HCT116 (cell line): ENCODE measurements around the gene SHISA4.

Experiments used
- EGR1 ChIP-seq: IDR thresholded peaks from 2 replicates; pipeline ENCODE4 v1.6.1; 2012; ENCODE audit warnings: low read depth
- EZH2 ChIP-seq: fragments of 200-600 bp; sonication (generic); IDR thresholded peaks from 2 replicates; pipeline ENCODE4 v1.6.1; 2017; ENCODE audit warnings: antibody characterized with exemption, mixed run types
- EZH2phosphoT487 ChIP-seq: fragments of 200-600 bp; IDR thresholded peaks from 2 replicates; pipeline ENCODE4 v1.6.1; 2018; ENCODE audit warnings: antibody characterized with exemption, borderline replicate concordance
- POLR2A ChIP-seq: IDR thresholded peaks from 2 replicates; pipeline ENCODE4 v1.7.0; 2011; ENCODE audit warnings: borderline replicate concordance; ENCODE audit not compliant: insufficient read depth, insufficient read length; ENCODE audit errors: extremely low read depth
- POLR2AphosphoS5 ChIP-seq: IDR thresholded peaks from 2 replicates; pipeline ENCODE4 v1.6.1; 2011; ENCODE audit warnings: mild to moderate bottlenecking, low read depth, low read length, moderate library complexity
- RAD21 ChIP-seq: IDR thresholded peaks from 2 replicates; pipeline ENCODE4 v1.6.1; 2012; ENCODE audit warnings: low read depth, mild to moderate bottlenecking
- SP1 ChIP-seq: IDR thresholded peaks from 2 replicates; pipeline ENCODE4 v1.6.1; 2012; ENCODE audit warnings: low read depth
- SRF ChIP-seq: IDR thresholded peaks from 2 replicates; pipeline ENCODE4 v1.6.1; 2012; ENCODE audit warnings: low read depth
- TCF7L2 ChIP-seq: IDR thresholded peaks from 2 replicates; pipeline ENCODE4 v1.7.0; 2011; ENCODE audit warnings: borderline replicate concordance, inconsistent platforms; ENCODE audit not compliant: insufficient read depth, insufficient read length; ENCODE audit errors: extremely low read depth
- TF ChIP-seq, protein P1 (sequence below), 3 experiments: fragments of 200-600 bp in 1 of 3; sonication (generic) in 1 of 3; IDR thresholded peaks in 2 of 3; conservative IDR thresholded peaks in 1 of 3; 2 replicates each; pipeline ENCODE4 v1.5.1; 2012 to 2017; ENCODE audit warnings: low read depth in 2 of 3, low read length in 2 of 3, antibody characterized with exemption in 1 of 3, borderline replicate concordance in 1 of 3, control low read depth in 1 of 3, mild to moderate bottlenecking in 1 of 3, mixed read lengths in 1 of 3, mixed run types in 1 of 3, moderate library complexity in 1 of 3; ENCODE audit not compliant: insufficient read depth in 1 of 3
- TF ChIP-seq, protein P2 (sequence below): IDR thresholded peaks from 2 replicates; pipeline ENCODE4 v1.6.1; 2012; ENCODE audit warnings: low read depth
- TF ChIP-seq, protein P3 (sequence below): IDR thresholded peaks from 2 replicates; pipeline ENCODE4 v1.6.1; 2012

DNA sequence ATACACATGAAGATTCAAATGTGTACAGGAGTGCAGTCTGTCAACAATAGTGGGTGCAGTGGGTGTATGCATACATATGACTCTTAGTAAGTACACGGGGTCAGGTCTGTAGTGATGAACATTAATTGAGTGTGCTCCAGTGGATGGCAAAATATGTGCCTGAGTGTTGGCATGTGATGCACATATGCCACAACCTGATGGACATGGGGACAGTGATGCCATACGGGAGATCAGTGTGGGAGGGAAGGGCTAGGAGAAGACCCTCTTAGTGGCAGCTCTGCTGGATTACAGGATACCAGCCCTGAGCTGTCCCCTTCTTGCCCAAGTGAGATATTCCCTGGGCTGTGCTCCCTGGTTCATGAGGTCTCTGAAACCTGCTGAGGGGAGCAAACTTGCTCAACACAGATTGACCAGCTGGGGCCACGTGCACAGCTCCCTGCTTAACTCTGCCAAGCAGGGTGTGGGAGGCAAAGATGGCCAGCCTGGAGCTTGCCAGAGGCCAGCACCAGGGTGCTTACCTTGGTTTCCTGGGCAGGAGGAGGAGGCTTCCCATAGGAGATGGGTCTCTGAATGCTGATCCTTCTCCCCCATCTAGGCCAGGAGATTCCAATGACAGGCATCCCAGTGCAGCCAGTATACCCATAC is 2.2 kb downstream of the SHISA4 start:
- TF ChIP-seq, protein P1, sequence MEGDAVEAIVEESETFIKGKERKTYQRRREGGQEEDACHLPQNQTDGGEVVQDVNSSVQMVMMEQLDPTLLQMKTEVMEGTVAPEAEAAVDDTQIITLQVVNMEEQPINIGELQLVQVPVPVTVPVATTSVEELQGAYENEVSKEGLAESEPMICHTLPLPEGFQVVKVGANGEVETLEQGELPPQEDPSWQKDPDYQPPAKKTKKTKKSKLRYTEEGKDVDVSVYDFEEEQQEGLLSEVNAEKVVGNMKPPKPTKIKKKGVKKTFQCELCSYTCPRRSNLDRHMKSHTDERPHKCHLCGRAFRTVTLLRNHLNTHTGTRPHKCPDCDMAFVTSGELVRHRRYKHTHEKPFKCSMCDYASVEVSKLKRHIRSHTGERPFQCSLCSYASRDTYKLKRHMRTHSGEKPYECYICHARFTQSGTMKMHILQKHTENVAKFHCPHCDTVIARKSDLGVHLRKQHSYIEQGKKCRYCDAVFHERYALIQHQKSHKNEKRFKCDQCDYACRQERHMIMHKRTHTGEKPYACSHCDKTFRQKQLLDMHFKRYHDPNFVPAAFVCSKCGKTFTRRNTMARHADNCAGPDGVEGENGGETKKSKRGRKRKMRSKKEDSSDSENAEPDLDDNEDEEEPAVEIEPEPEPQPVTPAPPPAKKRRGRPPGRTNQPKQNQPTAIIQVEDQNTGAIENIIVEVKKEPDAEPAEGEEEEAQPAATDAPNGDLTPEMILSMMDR (IDR thresholded peaks at IDR 0.05 in 2 of 3, conservative IDR thresholded peaks at IDR 0.05 in 1 of 3; ENCODE audit: borderline replicate concordance in 1 of 3, insufficient read depth in 1 of 3, low read depth in 2 of 3, low read length in 2 of 3), result no peak
- TF ChIP-seq, protein P2, sequence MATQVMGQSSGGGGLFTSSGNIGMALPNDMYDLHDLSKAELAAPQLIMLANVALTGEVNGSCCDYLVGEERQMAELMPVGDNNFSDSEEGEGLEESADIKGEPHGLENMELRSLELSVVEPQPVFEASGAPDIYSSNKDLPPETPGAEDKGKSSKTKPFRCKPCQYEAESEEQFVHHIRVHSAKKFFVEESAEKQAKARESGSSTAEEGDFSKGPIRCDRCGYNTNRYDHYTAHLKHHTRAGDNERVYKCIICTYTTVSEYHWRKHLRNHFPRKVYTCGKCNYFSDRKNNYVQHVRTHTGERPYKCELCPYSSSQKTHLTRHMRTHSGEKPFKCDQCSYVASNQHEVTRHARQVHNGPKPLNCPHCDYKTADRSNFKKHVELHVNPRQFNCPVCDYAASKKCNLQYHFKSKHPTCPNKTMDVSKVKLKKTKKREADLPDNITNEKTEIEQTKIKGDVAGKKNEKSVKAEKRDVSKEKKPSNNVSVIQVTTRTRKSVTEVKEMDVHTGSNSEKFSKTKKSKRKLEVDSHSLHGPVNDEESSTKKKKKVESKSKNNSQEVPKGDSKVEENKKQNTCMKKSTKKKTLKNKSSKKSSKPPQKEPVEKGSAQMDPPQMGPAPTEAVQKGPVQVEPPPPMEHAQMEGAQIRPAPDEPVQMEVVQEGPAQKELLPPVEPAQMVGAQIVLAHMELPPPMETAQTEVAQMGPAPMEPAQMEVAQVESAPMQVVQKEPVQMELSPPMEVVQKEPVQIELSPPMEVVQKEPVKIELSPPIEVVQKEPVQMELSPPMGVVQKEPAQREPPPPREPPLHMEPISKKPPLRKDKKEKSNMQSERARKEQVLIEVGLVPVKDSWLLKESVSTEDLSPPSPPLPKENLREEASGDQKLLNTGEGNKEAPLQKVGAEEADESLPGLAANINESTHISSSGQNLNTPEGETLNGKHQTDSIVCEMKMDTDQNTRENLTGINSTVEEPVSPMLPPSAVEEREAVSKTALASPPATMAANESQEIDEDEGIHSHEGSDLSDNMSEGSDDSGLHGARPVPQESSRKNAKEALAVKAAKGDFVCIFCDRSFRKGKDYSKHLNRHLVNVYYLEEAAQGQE, result no peak
- no peak for TF ChIP-seq POLR2A
- TF ChIP-seq, protein P3, sequence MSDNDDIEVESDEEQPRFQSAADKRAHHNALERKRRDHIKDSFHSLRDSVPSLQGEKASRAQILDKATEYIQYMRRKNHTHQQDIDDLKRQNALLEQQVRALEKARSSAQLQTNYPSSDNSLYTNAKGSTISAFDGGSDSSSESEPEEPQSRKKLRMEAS, result no peak
- TF ChIP-seq EZH2phosphoT487, result no peak
- no peak for TF ChIP-seq EGR1
- TF ChIP-seq SP1, result no peak
- no peak for TF ChIP-seq POLR2AphosphoS5
- no peak for TF ChIP-seq TCF7L2
- no peak for TF ChIP-seq EZH2
- TF ChIP-seq RAD21, result no peak
- no peak for TF ChIP-seq SRF
